Right atrium auricular region (tissue), 2 donors: ENCODE measurements around the gene IL17RB. TPM values are rescaled to one million over a fixed set of nuclear protein-coding genes. Genes with fewer than 3 reads are reported as not detected.

Experiments
- DNase-seq: peaks from one replicate; pipeline ENCODE4 v3.0.0-alpha.2; 2019; ENCODE audit warnings: low spot score
- H3K27ac ChIP-seq, 2 donors: fragments of 200-600 bp; sonication (generic); 1 replicate in 1 of 2; 2 replicates in 1 of 2; pipeline ENCODE4 v1.5.1; 2016 to 2019
- H3K27me3 ChIP-seq, 2 donors: fragments of 200-600 bp; sonication (generic); one replicate each; pipeline versions ENCODE4 v1.5.1 to v1.6.0; 2017 to 2019
- H3K36me3 ChIP-seq: fragments of 200-600 bp; sonication (generic); one replicate; pipeline ENCODE4 v1.5.1; 2016
- H3K4me1 ChIP-seq, 2 donors: fragments of 200-600 bp; sonication (generic); one replicate each; pipeline versions ENCODE4 v1.5.1 to v1.6.0; 2017 to 2019
- H3K4me3 ChIP-seq, 2 donors: fragments of 200-600 bp; sonication (generic); 1 replicate in 1 of 2; 2 replicates in 1 of 2; pipeline ENCODE4 v1.5.1; 2017 to 2019; ENCODE audit warnings: mild to moderate bottlenecking in 1 of 2, moderate library complexity in 1 of 2
- H3K9me3 ChIP-seq, 2 donors: fragments of 200-600 bp; sonication (generic); one replicate each; pipeline ENCODE4 v1.5.1; 2019
- total RNA-seq, 2 donors: library from RNA; depleted of rRNA; stranded (reverse); fragments of >200 nt; gene quantifications; one replicate each; pipeline ENCODE4 v1.1.0, GENCODE V29; 2016
- TF ChIP-seq, protein P1 (sequence below), 2 donors: fragments of 200-600 bp; sonication (generic); IDR thresholded peaks; one replicate each; pipeline ENCODE4 v1.5.1; 2019; ENCODE audit warnings: antibody characterized with exemption in 2 of 2

The IL17RB gene
- total RNA-seq, 2 donors from 2014 or later, result 0.83 to 1.1 TPM

DNA sequence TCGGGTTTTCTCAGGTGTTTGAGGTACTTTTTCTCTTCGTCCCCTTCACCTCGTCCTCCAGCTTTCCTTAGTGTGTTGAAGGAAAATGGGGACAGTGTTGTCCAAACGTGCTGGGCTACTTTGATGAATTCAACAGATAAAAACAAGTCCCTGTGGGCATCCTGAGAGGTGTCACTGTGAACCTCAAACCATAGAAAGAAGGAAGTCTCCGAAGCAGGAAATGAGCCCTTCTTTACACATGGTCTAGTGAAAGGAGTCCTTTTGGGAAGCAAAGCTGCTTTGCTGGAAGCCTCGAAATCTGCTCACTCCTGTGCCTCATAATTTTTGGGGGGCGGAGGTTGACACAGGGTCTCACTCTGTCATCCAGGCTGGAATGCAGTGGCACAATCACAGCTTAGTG, 10.6 kb downstream of the IL17RB start:
- DNase-seq, result peak; percentile 13
- Histone ChIP-seq H3K36me3 (peaks cover 1% of the 10 kb centered on the region), H3K4me3 (no peak overlapping the region), H3K9me3 (no peaks in the 10 kb centered on the region), H3K27ac (no peak overlapping the region), H3K27me3 (no peaks in the 10 kb centered on the region), H3K4me1 (peaks cover 0 to 8% of the 10 kb centered on the region in 2 donors)
- TF ChIP-seq, protein P1, sequence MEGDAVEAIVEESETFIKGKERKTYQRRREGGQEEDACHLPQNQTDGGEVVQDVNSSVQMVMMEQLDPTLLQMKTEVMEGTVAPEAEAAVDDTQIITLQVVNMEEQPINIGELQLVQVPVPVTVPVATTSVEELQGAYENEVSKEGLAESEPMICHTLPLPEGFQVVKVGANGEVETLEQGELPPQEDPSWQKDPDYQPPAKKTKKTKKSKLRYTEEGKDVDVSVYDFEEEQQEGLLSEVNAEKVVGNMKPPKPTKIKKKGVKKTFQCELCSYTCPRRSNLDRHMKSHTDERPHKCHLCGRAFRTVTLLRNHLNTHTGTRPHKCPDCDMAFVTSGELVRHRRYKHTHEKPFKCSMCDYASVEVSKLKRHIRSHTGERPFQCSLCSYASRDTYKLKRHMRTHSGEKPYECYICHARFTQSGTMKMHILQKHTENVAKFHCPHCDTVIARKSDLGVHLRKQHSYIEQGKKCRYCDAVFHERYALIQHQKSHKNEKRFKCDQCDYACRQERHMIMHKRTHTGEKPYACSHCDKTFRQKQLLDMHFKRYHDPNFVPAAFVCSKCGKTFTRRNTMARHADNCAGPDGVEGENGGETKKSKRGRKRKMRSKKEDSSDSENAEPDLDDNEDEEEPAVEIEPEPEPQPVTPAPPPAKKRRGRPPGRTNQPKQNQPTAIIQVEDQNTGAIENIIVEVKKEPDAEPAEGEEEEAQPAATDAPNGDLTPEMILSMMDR (IDR thresholded peaks at IDR 0.05), result no peak

DNA sequence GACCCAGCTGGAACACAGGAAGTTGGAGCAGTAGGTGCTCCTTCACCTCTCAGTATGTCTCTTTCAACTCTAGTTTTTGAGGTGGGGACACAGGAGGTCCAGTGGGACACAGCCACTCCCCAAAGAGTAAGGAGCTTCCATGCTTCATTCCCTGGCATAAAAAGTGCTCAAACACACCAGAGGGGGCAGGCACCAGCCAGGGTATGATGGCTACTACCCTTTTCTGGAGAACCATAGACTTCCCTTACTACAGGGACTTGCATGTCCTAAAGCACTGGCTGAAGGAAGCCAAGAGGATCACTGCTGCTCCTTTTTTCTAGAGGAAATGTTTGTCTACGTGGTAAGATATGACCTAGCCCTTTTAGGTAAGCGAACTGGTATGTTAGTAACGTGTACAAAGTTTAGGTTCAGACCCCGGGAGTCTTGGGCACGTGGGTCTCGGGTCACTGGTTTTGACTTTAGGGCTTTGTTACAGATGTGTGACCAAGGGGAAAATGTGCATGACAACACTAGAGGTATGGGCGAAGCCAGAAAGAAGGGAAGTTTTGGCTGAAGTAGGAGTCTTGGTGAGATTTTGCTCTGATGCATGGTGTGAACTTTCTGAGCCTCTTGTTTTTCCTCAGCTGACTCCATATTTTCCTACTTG, 11.9 kb downstream of the IL17RB start:
- Histone ChIP-seq H3K27me3 (no peaks in the 10 kb centered on the region), H3K36me3 (peaks cover 6% of the 10 kb centered on the region)
- no peak for DNase-seq

DNA sequence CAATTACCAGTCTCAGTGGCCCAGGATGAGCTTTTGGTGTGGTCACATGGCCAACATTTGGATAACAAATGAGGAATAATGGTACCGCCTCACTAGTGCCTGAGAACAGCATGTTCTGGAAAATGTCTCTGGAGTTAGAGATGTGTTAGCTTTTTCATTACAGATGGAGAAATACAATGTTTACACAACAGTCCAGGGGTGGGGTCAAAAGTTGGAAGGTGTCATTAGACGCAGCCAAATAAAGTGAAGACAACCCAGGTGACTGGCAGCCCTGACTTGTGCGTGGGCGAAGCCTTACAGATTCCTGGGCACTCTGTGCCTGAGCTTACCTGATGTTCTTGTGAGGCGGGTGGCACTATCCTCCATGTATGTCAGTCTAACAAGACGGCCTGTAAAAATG, 12.8 kb downstream of the IL17RB start:
- Histone ChIP-seq H3K36me3 (peaks cover 13% of the 10 kb centered on the region), H3K9me3 (no peaks in the 10 kb centered on the region), H3K27ac (no peak overlapping the region), H3K4me3 (no peak overlapping the region), H3K4me1 (peaks cover 0 to 8% of the 10 kb centered on the region in 2 donors), H3K27me3 (no peaks in the 10 kb centered on the region)
- DNase-seq, result no peak
- TF ChIP-seq, protein P1 (IDR thresholded peaks at IDR 0.05), result no peak

More for the DNA sequence above, 11.9 kb downstream of the IL17RB start:
- Histone ChIP-seq H3K4me3 (no peak overlapping the region), H3K27ac (no peak overlapping the region), H3K4me1 (peaks cover 0 to 8% of the 10 kb centered on the region in 2 donors), H3K9me3 (no peaks in the 10 kb centered on the region)
- TF ChIP-seq, protein P1 (IDR thresholded peaks at IDR 0.05), result no peak

DNA sequence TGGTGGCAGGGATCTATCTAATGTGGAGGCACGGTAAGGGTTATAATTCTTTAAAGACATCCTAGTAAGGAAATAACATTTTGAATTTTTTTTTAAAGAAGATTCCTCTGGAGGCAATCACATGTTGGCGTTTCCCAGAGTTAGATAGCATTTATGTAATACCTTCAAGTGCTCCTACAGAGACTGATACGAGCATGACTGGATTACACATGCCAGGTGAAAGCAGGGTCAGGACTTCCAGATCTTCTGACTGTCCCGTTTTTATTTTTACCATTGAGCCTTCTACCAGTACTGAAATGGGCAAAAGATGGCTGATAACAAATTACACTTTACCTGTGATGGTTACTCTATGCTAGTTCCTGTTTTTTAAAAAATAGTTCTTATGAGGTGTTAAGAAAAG, 13.8 kb downstream of the IL17RB start:
- peaks cover 23% of the 10 kb centered on the region for H3K36me3 ChIP-seq
- TF ChIP-seq, protein P1 (IDR thresholded peaks at IDR 0.05), result no peak
- H3K9me3 ChIP-seq, result no peaks in the 10 kb centered on the region
- peak; percentile 18 for DNase-seq
- H3K4me1 ChIP-seq, result peaks cover 0 to 8% of the 10 kb centered on the region in 2 donors
- H3K27ac ChIP-seq, result no peak overlapping the region
- no peak overlapping the region for H3K4me3 ChIP-seq
- H3K27me3 ChIP-seq, result no peaks in the 10 kb centered on the region

DNA sequence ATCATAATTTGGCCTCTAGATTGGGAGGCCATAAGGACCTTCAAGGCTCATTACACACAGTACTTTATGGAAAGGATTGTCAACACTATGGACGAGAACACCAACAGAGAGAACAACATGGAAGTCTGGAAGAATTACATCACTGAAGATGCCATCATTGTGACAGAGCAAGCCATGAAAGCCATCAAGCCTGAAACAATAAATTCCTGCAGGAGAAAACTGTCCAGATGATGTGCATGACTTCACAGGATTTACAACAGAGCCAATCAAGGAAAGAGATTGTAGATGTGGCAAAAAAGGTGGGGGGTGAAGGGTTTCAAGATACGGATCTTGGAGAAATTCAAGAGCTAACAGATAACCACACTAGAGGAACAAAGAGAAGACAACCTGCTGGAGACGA, 15.9 kb downstream of the IL17RB start:
- Histone ChIP-seq H3K27me3 (no peaks in the 10 kb centered on the region), H3K4me1 (peaks cover 0 to 8% of the 10 kb centered on the region in 2 donors), H3K36me3 (peaks cover 32% of the 10 kb centered on the region), H3K9me3 (no peaks in the 10 kb centered on the region), H3K27ac (no peak overlapping the region), H3K4me3 (no peak overlapping the region)
- TF ChIP-seq, protein P1 (IDR thresholded peaks at IDR 0.05), result no peak
- peak; percentile 26 for DNase-seq

DNA sequence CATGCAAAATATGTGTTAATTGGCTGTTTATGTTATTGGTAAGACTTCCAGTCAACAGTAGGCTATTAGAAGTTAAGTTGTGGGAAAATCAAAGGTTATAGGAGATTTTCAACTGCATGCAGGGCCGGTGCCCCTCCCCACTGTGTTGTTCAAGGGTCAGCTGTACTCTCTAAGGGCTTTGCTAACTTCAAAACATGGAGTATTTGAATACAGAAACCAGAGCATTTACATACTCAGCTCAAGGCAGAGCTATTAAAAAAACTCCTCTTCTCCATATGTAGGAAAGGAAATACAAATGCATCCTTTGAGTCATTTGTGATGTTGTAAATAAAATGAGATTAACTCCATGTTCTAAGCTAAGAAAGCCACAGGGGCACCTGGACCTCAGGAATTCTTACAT, 16.8 kb downstream of the IL17RB start:
- H3K4me3 ChIP-seq, result no peak overlapping the region
- no peak for DNase-seq
- peaks cover 0 to 8% of the 10 kb centered on the region in 2 donors for H3K4me1 ChIP-seq
- peaks cover 40% of the 10 kb centered on the region for H3K36me3 ChIP-seq
- TF ChIP-seq, protein P1 (IDR thresholded peaks at IDR 0.05), result no peak
- no peak overlapping the region for H3K27ac ChIP-seq
- no peaks in the 10 kb centered on the region for H3K9me3 ChIP-seq
- no peaks in the 10 kb centered on the region for H3K27me3 ChIP-seq
